ENCODE measurements around the gene ATG7. TPM values are rescaled to one million over a fixed set of nuclear protein-coding genes. Genes with fewer than 3 reads are reported as not detected.

The ATG7 gene
- total and polyA plus RNA-seq, 2 experiments from 2014 or later, result 18.4 to 38.6 TPM

DNA sequence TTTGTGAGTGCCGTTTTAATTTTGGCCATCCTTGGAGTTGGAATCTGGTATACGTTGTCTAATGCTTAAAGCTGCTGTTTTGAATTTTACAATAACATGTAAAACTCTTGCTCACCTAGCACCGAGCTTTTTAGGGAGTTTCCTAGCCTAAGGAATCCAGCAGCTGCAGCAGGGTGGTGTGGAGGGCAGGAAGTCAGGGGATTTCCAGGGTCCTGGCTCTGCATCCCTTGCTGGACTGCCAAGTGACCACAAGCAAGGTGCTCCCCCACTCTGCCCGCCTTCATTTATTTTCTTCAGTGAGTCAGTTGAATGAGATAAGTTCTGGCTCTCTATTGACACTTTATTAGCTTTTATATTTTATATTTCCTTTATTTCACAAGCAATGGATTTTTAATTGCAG is 113.7 kb downstream of the ATG7 start:
- H3K27ac ChIP-seq, result peak overlapping the region; percentile 24
- H3K4me1 ChIP-seq (ENCODE audit: insufficient read depth), result peaks cover 38% of the 10 kb centered on the region
- 59% methylated on average over 4 of the region's 4 CpGs for WGBS (ENCODE audit: low lambda C conversion rate, missing lambda C conversion rate)

GRCh38 chr3:11386465-11387113 is 114.4 kb downstream of the ATG7 start:
- no peak overlapping the region for H2AFZ ChIP-seq
- H3K27me3 ChIP-seq, result no peaks in the 10 kb centered on the region
- H3K4me1 ChIP-seq (ENCODE audit: insufficient read depth), result peaks cover 37% of the 10 kb centered on the region
- peak; percentile 44 for DNase-seq (ENCODE audit: low spot score)
- no peak for TF ChIP-seq CTCF (IDR thresholded peaks at IDR 0.05; ENCODE audit: poor library complexity)
- TF ChIP-seq EZH2phosphoT487 (IDR thresholded peaks at IDR 0.05; ENCODE audit: low read depth, severe bottlenecking, unreplicated experiment), result no peak
- TF ChIP-seq EZH2 (IDR thresholded peaks at IDR 0.05; ENCODE audit: borderline replicate concordance), result no peak
- no peaks in the 10 kb centered on the region for H3K79me2 ChIP-seq
- H3K9me3 ChIP-seq (ENCODE audit: low read depth), result no peaks in the 10 kb centered on the region
- WGBS (ENCODE audit: low lambda C conversion rate, missing lambda C conversion rate), result 77% methylated on average over 2 of the region's 2 CpGs
- no peak overlapping the region for H3K4me3 ChIP-seq
- no peaks in the 10 kb centered on the region for H3K9me2 ChIP-seq (replicated peaks; ENCODE audit: insufficient read depth)
- no peaks in the 10 kb centered on the region for H3K36me3 ChIP-seq (replicated peaks; ENCODE audit: insufficient read depth, low read depth)
- H3K27ac ChIP-seq, result peak overlapping the region; percentile 64
- H3K4me2 ChIP-seq, result no peak overlapping the region
- no peaks in the 10 kb centered on the region for H4K20me1 ChIP-seq (ENCODE audit: insufficient read depth, poor library complexity, severe bottlenecking)

More for the DNA sequence above, 113.7 kb downstream of the ATG7 start:
- no peaks in the 10 kb centered on the region for H3K9me3 ChIP-seq (ENCODE audit: low read depth)
- no peaks in the 10 kb centered on the region for H3K9me2 ChIP-seq (replicated peaks; ENCODE audit: insufficient read depth)
- no peak overlapping the region for H3K4me2 ChIP-seq
- no peaks in the 10 kb centered on the region for H4K20me1 ChIP-seq (ENCODE audit: insufficient read depth, poor library complexity, severe bottlenecking)
- no peaks in the 10 kb centered on the region for H3K36me3 ChIP-seq (replicated peaks; ENCODE audit: insufficient read depth, low read depth)
- no peaks in the 10 kb centered on the region for H3K79me2 ChIP-seq
- H2AFZ ChIP-seq, result no peak overlapping the region
- H3K4me3 ChIP-seq, result no peak overlapping the region
- no peaks in the 10 kb centered on the region for H3K27me3 ChIP-seq
- no peak for DNase-seq (ENCODE audit: low spot score)
- TF ChIP-seq EZH2phosphoT487 (IDR thresholded peaks at IDR 0.05; ENCODE audit: low read depth, severe bottlenecking, unreplicated experiment) (no peak), CTCF (IDR thresholded peaks at IDR 0.05; ENCODE audit: poor library complexity) (no peak), EZH2 (IDR thresholded peaks at IDR 0.05; ENCODE audit: borderline replicate concordance) (no peak)

- H3K79me2 ChIP-seq, result no peaks in the 10 kb centered on the region
- H3K4me1 ChIP-seq (ENCODE audit: insufficient read depth), result peaks cover 25% of the 10 kb centered on the region
- DNase-seq (ENCODE audit: low spot score), result no peak
- no peaks in the 10 kb centered on the region for H3K9me3 ChIP-seq (ENCODE audit: low read depth)
- TF ChIP-seq EZH2 (IDR thresholded peaks at IDR 0.05; ENCODE audit: borderline replicate concordance), result no peak
- no peak for TF ChIP-seq EZH2phosphoT487 (IDR thresholded peaks at IDR 0.05; ENCODE audit: low read depth, severe bottlenecking, unreplicated experiment)
- TF ChIP-seq CTCF (IDR thresholded peaks at IDR 0.05; ENCODE audit: poor library complexity), result no peak
- no peak overlapping the region for H2AFZ ChIP-seq
- 94% methylated on average over 10 of the region's 10 CpGs for WGBS (ENCODE audit: low lambda C conversion rate, missing lambda C conversion rate)
- H3K4me3 ChIP-seq, result no peak overlapping the region
- no peak overlapping the region for H3K4me2 ChIP-seq
- no peak overlapping the region for H3K27ac ChIP-seq
- no peaks in the 10 kb centered on the region for H3K9me2 ChIP-seq (replicated peaks; ENCODE audit: insufficient read depth)
- no peaks in the 10 kb centered on the region for H3K27me3 ChIP-seq
- H4K20me1 ChIP-seq (ENCODE audit: insufficient read depth, poor library complexity, severe bottlenecking), result no peaks in the 10 kb centered on the region
- no peaks in the 10 kb centered on the region for H3K36me3 ChIP-seq (replicated peaks; ENCODE audit: insufficient read depth, low read depth)
Measured at GRCh38 chr3:11389386-11390268, 117.4 kb downstream of the ATG7 start.

Data from hepatocyte (in vitro differentiated cells).